Effector memory CD4-positive, alpha-beta T cell (primary cell): ENCODE measurements around the gene TBC1D28.
"Not testable (repeated sequence)": the region's sequence is repeated elsewhere in the genome, so short reads cannot be mapped to it uniquely, and the experiment has no call there.

Source experiments
- DNase-seq, 3 donors: peaks; one replicate each; pipeline ENCODE4 v3.0.0-alpha.2; 2020
- H3K27ac ChIP-seq: 2 replicates; pipeline ENCODE4 v1.7.0; 2013; ENCODE audit warnings: mild to moderate bottlenecking, low read length, moderate library complexity; ENCODE audit not compliant: insufficient read depth, poor library complexity, severe bottlenecking
- H3K27me3 ChIP-seq: replicated peaks from 2 replicates; pipeline ENCODE4 v1.7.0; 2013; ENCODE audit warnings: mild to moderate bottlenecking, low read length; ENCODE audit not compliant: insufficient read depth, control insufficient read depth, poor library complexity, severe bottlenecking
- H3K36me3 ChIP-seq: 2 replicates; pipeline ENCODE4 v1.7.0; 2013; ENCODE audit warnings: mild to moderate bottlenecking, low read length, moderate library complexity; ENCODE audit not compliant: control insufficient read depth, insufficient read depth
- H3K4me1 ChIP-seq: 2 replicates; pipeline ENCODE4 v1.7.0; 2013; ENCODE audit warnings: low read length, mild to moderate bottlenecking; ENCODE audit not compliant: control insufficient read depth, insufficient read depth, poor library complexity, severe bottlenecking
- H3K4me3 ChIP-seq: 2 replicates; pipeline ENCODE4 v1.7.0; 2013; ENCODE audit warnings: low read length, low read depth, mild to moderate bottlenecking; ENCODE audit not compliant: insufficient read depth, poor library complexity, severe bottlenecking
- H3K9me3 ChIP-seq: 2 replicates; pipeline ENCODE4 v1.7.0; 2013; ENCODE audit warnings: mild to moderate bottlenecking, low read length, moderate library complexity; ENCODE audit not compliant: control insufficient read depth

Gene TBC1D28

GRCh38 chr17:18624862-18625501, 19.2 kb downstream of the TBC1D28 start:
- not testable (repeated sequence) for DNase-seq, H3K36me3 ChIP-seq, H3K4me1 ChIP-seq, H3K9me3 ChIP-seq, H3K27me3 ChIP-seq
- Histone ChIP-seq H3K4me3 (peak overlapping the region; percentile 37), H3K27ac (peak overlapping the region; percentile 51)

DNA sequence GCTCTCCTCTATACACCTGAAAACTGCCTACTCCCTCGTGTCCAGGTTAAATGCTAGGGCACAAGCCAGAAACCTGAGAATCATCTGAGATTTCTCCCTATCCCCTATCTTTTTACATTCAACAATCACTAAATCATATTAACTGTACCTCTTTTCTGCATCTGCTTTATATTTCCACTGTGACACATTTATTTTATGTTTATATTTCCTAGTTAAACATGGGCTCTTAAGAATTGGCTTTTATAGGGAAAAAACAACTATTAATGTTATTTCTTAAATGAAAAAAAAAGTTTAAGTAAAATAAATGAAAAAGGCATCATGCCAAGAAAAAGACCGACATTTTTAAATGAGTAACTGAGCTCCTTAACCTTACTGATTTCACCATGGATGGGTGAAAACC, 26.6 kb downstream of the TBC1D28 start:
- H3K4me1 ChIP-seq, H3K4me3 ChIP-seq, DNase-seq, H3K36me3 ChIP-seq, H3K27ac ChIP-seq, H3K9me3 ChIP-seq, H3K27me3 ChIP-seq: not testable (repeated sequence)

- DNase-seq, H3K27me3 ChIP-seq, H3K4me3 ChIP-seq, H3K27ac ChIP-seq, H3K36me3 ChIP-seq, H3K4me1 ChIP-seq, H3K9me3 ChIP-seq: not testable (repeated sequence)
Measured at GRCh38 chr17:18613016-18613415, 31.2 kb downstream of the TBC1D28 start.

DNA sequence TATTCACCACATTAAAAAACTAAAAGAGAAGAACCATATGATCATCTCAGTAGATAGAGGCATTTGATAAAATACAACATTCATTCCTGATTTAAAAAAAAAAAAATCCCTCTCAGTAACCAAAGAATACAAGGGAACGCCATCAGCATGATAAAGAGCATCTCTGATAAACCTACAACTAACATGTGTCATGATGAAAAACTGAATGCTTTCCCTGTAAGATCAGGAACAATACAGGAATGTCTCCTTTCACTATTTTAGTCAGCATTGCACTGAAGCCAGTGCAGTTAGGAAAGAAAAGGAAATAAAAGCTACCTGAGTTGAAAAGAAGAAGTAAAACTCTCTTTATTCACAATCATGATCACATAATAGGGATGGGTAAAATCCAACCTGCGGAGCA, 51.1 kb downstream of the TBC1D28 start:
- H3K36me3 ChIP-seq, H3K4me3 ChIP-seq, DNase-seq, H3K9me3 ChIP-seq, H3K27ac ChIP-seq, H3K27me3 ChIP-seq, H3K4me1 ChIP-seq: not testable (repeated sequence)
